Posterior cingulate gyrus (tissue), 11 donors: ENCODE data around the gene AMHR2.

Experiments used
- DNase-seq, 10 donors: peaks; one replicate each; pipeline versions ENCODE4 v3.0.0 to v3.0.0-alpha.2; 2020 to 2021; ENCODE audit warnings: mixed read lengths in 3 of 10
- intact Hi-C: fragments of 100-400 bp; cut with DNase I; formaldehyde crosslinking; loops from one replicate; pipeline ENCODE4 v1.15.1; 2023

AMHR2 gene

GRCh38 chr12:53474819-53475218 is 51.2 kb downstream of the AMHR2 start:
- DNase-seq: no peak
- intact Hi-C loops: no loop called here

GRCh38 chr12:53476769-53477209 is 53.1 kb downstream of the AMHR2 start:
- DNase-seq: no peak
- intact Hi-C loops: no loop called here

GRCh38 chr12:53478865-53479264 is 55.2 kb downstream of the AMHR2 start:
- no peak for DNase-seq
- intact Hi-C loops: no loop called here

GRCh38 chr12:53479331-53479730 is 55.7 kb downstream of the AMHR2 start:
- DNase-seq: no peak
- intact Hi-C loops: no loop called here

- DNase-seq: no peak
- intact Hi-C loops: no loop called here
These were observed 57.1 kb downstream of the AMHR2 start for GRCh38 chr12:53480491-53481442.
